ENCODE results near the gene TSPAN31. TPM values are rescaled to one million over a fixed set of nuclear protein-coding genes. Genes with fewer than 3 reads are reported as not detected.

Gene TSPAN31
- total and polyA plus RNA-seq, 2 experiments from 2014 or later: 15.5 to 15.6 TPM

DNA sequence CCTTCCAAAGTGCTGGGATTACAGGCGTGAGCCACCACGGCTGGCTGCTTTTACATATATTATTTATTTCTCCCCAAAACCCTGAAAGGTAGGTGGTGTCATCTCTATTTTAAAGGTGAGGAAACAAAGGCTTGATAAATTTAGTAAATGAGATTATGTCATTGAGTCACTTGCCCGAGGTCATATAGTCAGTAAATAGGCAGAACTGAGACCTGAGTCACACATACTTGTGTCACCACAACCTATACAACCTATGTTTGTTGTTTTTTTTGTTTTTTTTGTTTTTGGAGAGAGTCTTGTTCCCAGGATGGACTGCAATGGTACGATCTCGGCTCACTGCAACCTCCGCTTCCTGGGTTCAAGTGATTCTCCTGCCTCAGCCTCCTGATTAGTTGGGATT lies 50.5 kb downstream of the TSPAN31 start:
- peaks cover 46% of the 10 kb centered on the region for H3K36me3 ChIP-seq (ENCODE audit: insufficient read depth)

DNA sequence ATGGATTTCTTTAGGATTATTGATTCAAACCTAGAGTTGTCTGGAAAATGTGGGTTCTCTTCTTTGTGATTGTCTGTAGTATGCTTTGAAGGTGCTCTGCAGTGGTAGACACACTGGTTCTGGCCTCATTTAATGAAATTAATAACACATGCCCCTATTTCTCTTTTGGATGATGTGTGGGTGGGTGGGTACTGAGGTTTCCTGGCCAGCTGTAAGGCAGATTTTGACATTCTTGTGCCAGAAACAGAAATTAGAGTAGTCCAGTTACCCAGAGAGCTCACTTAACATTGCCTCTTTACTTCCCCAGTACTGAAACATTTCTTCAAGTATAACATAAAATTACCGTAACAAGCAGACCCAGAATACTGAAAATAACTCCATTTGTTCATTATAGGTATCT lies 52.2 kb downstream of the TSPAN31 start:
- no peak overlapping the region for H3K4me3 ChIP-seq
- H4K20me1 ChIP-seq (replicated peaks; ENCODE audit: insufficient read depth): peaks cover 4% of the 10 kb centered on the region
- no peak for ATAC-seq
- no peaks in the 10 kb centered on the region for H3F3A ChIP-seq (replicated peaks; ENCODE audit: low read depth)
- no peak overlapping the region for H2AFZ ChIP-seq
- no peaks in the 10 kb centered on the region for H3K9me3 Mint-ChIP-seq
- peaks cover 46% of the 10 kb centered on the region for H3K36me3 Mint-ChIP-seq (ENCODE audit: low read depth)
- H3K4me1 ChIP-seq (ENCODE audit: insufficient read depth): no peaks in the 10 kb centered on the region
- H3K9me2 ChIP-seq (ENCODE audit: insufficient read depth): no peaks in the 10 kb centered on the region
- H3K36me3 ChIP-seq (ENCODE audit: insufficient read depth): peaks cover 39% of the 10 kb centered on the region
- no peak overlapping the region for H3K27ac Mint-ChIP-seq
- no peaks in the 10 kb centered on the region for H3K27me3 Mint-ChIP-seq (ENCODE audit: insufficient read depth, low read depth, poor library complexity)
- H3K4me3 Mint-ChIP-seq: no peak overlapping the region
- no peak overlapping the region for H3K4me2 ChIP-seq
- no peaks in the 10 kb centered on the region for H3K27me3 ChIP-seq (ENCODE audit: insufficient read depth)
- DNase-seq (ENCODE audit: low spot score): no peak
- no peak overlapping the region for H3K27ac ChIP-seq (ENCODE audit: low read depth)
- no peaks in the 10 kb centered on the region for H3K79me2 ChIP-seq (replicated peaks; ENCODE audit: insufficient read depth)
- no peaks in the 10 kb centered on the region for H3K4me1 Mint-ChIP-seq
- TF ChIP-seq, protein P1, sequence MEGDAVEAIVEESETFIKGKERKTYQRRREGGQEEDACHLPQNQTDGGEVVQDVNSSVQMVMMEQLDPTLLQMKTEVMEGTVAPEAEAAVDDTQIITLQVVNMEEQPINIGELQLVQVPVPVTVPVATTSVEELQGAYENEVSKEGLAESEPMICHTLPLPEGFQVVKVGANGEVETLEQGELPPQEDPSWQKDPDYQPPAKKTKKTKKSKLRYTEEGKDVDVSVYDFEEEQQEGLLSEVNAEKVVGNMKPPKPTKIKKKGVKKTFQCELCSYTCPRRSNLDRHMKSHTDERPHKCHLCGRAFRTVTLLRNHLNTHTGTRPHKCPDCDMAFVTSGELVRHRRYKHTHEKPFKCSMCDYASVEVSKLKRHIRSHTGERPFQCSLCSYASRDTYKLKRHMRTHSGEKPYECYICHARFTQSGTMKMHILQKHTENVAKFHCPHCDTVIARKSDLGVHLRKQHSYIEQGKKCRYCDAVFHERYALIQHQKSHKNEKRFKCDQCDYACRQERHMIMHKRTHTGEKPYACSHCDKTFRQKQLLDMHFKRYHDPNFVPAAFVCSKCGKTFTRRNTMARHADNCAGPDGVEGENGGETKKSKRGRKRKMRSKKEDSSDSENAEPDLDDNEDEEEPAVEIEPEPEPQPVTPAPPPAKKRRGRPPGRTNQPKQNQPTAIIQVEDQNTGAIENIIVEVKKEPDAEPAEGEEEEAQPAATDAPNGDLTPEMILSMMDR (conservative IDR thresholded peaks at IDR 0.05; ENCODE audit: low read depth in 2 of 2): no peak
- TF ChIP-seq ZNF114 (CRISPR knock-in tag; IDR thresholded peaks at IDR 0.05) (no peak), ZNF331 (CRISPR knock-in tag; IDR thresholded peaks at IDR 0.05; ENCODE audit: low read depth) (no peak), NANOG (IDR thresholded peaks at IDR 0.05; ENCODE audit: borderline replicate concordance) (no peak)
- TF ChIP-seq, protein P2, sequence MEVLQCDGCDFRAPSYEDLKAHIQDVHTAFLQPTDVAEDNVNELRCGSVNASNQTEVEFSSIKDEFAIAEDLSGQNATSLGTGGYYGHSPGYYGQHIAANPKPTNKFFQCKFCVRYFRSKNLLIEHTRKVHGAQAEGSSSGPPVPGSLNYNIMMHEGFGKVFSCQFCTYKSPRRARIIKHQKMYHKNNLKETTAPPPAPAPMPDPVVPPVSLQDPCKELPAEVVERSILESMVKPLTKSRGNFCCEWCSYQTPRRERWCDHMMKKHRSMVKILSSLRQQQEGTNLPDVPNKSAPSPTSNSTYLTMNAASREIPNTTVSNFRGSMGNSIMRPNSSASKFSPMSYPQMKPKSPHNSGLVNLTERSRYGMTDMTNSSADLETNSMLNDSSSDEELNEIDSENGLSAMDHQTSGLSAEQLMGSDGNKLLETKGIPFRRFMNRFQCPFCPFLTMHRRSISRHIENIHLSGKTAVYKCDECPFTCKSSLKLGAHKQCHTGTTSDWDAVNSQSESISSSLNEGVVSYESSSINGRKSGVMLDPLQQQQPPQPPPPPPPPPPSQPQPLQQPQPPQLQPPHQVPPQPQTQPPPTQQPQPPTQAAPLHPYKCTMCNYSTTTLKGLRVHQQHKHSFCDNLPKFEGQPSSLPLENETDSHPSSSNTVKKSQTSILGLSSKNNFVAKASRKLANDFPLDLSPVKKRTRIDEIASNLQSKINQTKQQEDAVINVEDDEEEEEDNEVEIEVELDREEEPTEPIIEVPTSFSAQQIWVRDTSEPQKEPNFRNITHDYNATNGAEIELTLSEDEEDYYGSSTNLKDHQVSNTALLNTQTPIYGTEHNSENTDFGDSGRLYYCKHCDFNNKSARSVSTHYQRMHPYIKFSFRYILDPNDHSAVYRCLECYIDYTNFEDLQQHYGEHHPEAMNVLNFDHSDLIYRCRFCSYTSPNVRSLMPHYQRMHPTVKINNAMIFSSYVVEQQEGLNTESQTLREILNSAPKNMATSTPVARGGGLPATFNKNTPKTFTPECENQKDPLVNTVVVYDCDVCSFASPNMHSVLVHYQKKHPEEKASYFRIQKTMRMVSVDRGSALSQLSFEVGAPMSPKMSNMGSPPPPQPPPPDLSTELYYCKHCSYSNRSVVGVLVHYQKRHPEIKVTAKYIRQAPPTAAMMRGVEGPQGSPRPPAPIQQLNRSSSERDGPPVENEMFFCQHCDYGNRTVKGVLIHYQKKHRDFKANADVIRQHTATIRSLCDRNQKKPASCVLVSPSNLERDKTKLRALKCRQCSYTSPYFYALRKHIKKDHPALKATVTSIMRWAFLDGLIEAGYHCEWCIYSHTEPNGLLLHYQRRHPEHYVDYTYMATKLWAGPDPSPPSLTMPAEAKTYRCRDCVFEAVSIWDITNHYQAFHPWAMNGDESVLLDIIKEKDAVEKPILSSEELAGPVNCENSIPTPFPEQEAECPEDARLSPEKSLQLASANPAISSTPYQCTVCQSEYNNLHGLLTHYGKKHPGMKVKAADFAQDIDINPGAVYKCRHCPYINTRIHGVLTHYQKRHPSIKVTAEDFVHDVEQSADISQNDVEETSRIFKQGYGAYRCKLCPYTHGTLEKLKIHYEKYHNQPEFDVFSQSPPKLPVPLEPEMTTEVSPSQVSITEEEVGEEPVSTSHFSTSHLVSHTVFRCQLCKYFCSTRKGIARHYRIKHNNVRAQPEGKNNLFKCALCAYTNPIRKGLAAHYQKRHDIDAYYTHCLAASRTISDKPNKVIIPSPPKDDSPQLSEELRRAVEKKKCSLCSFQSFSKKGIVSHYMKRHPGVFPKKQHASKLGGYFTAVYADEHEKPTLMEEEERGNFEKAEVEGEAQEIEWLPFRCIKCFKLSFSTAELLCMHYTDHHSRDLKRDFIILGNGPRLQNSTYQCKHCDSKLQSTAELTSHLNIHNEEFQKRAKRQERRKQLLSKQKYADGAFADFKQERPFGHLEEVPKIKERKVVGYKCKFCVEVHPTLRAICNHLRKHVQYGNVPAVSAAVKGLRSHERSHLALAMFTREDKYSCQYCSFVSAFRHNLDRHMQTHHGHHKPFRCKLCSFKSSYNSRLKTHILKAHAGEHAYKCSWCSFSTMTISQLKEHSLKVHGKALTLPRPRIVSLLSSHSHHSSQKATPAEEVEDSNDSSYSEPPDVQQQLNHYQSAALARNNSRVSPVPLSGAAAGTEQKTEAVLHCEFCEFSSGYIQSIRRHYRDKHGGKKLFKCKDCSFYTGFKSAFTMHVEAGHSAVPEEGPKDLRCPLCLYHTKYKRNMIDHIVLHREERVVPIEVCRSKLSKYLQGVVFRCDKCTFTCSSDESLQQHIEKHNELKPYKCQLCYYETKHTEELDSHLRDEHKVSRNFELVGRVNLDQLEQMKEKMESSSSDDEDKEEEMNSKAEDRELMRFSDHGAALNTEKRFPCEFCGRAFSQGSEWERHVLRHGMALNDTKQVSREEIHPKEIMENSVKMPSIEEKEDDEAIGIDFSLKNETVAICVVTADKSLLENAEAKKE (CRISPR knock-in tag; IDR thresholded peaks at IDR 0.05): no peak

More for the DNA sequence above, 50.5 kb downstream of the TSPAN31 start:
- Histone ChIP-seq H3K4me2 (no peak overlapping the region), H3K27me3 (ENCODE audit: insufficient read depth) (no peaks in the 10 kb centered on the region), H3K4me3 (no peak overlapping the region), H4K20me1 (replicated peaks; ENCODE audit: insufficient read depth) (peaks cover 4% of the 10 kb centered on the region), H3K4me1 (ENCODE audit: insufficient read depth) (no peaks in the 10 kb centered on the region), H3F3A (replicated peaks; ENCODE audit: low read depth) (no peaks in the 10 kb centered on the region), H2AFZ (no peak overlapping the region), H3K79me2 (replicated peaks; ENCODE audit: insufficient read depth) (no peaks in the 10 kb centered on the region), H3K27ac (ENCODE audit: low read depth) (no peak overlapping the region), H3K9me2 (ENCODE audit: insufficient read depth) (no peaks in the 10 kb centered on the region)
- Mint-ChIP-seq H3K27ac (no peak overlapping the region), H3K27me3 (ENCODE audit: insufficient read depth, low read depth, poor library complexity) (no peaks in the 10 kb centered on the region), H3K36me3 (ENCODE audit: low read depth) (peaks cover 55% of the 10 kb centered on the region), H3K4me3 (no peak overlapping the region), H3K4me1 (no peaks in the 10 kb centered on the region), H3K9me3 (no peaks in the 10 kb centered on the region)
- ATAC-seq (no peak), DNase-seq (ENCODE audit: low spot score) (no peak)
- TF ChIP-seq, protein P3, sequence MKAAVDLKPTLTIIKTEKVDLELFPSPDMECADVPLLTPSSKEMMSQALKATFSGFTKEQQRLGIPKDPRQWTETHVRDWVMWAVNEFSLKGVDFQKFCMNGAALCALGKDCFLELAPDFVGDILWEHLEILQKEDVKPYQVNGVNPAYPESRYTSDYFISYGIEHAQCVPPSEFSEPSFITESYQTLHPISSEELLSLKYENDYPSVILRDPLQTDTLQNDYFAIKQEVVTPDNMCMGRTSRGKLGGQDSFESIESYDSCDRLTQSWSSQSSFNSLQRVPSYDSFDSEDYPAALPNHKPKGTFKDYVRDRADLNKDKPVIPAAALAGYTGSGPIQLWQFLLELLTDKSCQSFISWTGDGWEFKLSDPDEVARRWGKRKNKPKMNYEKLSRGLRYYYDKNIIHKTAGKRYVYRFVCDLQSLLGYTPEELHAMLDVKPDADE (IDR thresholded peaks at IDR 0.05): no peak
- TF ChIP-seq, protein P4, sequence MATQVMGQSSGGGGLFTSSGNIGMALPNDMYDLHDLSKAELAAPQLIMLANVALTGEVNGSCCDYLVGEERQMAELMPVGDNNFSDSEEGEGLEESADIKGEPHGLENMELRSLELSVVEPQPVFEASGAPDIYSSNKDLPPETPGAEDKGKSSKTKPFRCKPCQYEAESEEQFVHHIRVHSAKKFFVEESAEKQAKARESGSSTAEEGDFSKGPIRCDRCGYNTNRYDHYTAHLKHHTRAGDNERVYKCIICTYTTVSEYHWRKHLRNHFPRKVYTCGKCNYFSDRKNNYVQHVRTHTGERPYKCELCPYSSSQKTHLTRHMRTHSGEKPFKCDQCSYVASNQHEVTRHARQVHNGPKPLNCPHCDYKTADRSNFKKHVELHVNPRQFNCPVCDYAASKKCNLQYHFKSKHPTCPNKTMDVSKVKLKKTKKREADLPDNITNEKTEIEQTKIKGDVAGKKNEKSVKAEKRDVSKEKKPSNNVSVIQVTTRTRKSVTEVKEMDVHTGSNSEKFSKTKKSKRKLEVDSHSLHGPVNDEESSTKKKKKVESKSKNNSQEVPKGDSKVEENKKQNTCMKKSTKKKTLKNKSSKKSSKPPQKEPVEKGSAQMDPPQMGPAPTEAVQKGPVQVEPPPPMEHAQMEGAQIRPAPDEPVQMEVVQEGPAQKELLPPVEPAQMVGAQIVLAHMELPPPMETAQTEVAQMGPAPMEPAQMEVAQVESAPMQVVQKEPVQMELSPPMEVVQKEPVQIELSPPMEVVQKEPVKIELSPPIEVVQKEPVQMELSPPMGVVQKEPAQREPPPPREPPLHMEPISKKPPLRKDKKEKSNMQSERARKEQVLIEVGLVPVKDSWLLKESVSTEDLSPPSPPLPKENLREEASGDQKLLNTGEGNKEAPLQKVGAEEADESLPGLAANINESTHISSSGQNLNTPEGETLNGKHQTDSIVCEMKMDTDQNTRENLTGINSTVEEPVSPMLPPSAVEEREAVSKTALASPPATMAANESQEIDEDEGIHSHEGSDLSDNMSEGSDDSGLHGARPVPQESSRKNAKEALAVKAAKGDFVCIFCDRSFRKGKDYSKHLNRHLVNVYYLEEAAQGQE (IDR thresholded peaks at IDR 0.05; ENCODE audit: unreplicated experiment): no peak

Measured in GM23338 (cell line).